HG02678 (cell line): ENCODE results near the gene TRDMT1.

Experiments used
- ATAC-seq: cut with Tn5 transposase; IDR thresholded peaks from one replicate; pipeline ENCODE4 v1.9.1; 2021; ENCODE audit warnings: mild to moderate bottlenecking, moderate library complexity; ENCODE audit not compliant: unreplicated experiment

The TRDMT1 gene

GRCh38 chr10:17178006-17178405 is 23.5 kb downstream of the TRDMT1 start:
- no peak for ATAC-seq

DNA sequence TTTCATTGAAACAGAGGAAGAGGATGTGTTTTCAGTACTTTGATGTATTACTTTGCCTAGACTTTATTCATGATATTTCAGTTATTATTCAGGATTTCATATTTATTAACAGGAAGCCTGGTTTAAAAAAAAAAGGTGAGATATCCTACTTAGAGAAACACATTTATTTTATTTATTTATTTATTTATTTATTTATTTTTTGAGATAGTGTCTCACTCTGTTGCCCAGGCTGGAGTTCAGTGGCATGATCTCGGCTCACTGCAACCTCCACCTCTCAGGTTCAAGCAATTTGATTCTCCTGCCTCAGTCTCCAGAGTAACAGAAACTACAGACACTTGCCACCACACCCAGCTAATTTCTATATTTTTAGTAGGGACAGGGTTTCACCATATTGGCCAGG is 24.5 kb downstream of the TRDMT1 start:
- no peak for ATAC-seq

GRCh38 chr10:17176091-17176490 is 25.4 kb downstream of the TRDMT1 start:
- no peak for ATAC-seq

- no peak for ATAC-seq
Observed at GRCh38 chr10:17175551-17175950, 25.9 kb downstream of the TRDMT1 start.

- ATAC-seq = no peak
Observed at GRCh38 chr10:17174626-17175025, 26.8 kb downstream of the TRDMT1 start.

DNA sequence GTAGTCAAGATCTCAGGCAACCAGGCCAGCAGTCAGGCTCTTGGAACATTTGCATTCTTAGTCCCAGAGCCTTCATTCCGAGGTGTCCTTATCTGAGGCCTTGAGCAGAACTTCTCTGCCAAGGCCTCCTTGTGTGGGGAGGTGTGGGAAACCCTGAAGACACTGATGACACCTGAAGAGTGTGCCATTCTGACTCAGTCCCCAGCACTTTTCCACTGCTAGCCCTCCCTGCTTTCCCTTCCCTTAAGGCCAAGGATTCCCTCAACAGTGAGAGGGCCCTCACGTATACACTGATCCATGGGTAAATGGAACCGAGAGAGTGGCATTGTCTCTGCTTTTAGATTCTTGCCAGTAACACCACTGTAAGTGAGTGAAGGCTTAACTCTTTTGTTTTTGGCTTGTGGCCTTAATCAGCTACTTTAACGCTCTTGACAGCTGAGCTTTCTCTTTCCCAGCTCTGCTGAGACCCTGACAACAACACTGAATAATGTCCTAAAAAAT is 30.3 kb downstream of the TRDMT1 start:
- ATAC-seq = no peak

GRCh38 chr10:17169803-17170202 is 31.7 kb downstream of the TRDMT1 start:
- ATAC-seq = no peak

GRCh38 chr10:17166699-17167098 is 34.8 kb downstream of the TRDMT1 start:
- no peak for ATAC-seq

DNA sequence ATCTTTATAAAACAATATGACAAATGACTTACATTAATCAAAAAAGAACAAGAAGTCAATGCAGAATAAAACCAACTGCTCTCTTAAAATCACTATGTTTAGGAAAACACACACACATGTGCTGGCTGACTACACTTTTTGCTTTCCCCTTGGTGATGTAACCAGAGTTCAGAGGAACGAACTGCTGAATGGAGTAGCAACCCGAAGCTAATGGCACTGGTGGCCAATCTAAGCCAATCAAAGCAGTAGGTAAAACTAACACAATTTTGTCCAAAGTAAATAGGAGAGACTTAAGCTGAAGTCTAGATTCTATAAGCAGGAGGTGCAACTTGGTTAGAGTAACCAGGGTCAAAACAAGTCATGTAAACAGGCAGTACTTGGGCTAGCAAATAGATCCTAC is 38.6 kb downstream of the TRDMT1 start:
- no peak for ATAC-seq

- no peak for ATAC-seq
Observed at GRCh38 chr10:17161775-17162174, 39.7 kb downstream of the TRDMT1 start.

GRCh38 chr10:17157024-17157423 is 44.4 kb downstream of the TRDMT1 start:
- ATAC-seq = no peak

DNA sequence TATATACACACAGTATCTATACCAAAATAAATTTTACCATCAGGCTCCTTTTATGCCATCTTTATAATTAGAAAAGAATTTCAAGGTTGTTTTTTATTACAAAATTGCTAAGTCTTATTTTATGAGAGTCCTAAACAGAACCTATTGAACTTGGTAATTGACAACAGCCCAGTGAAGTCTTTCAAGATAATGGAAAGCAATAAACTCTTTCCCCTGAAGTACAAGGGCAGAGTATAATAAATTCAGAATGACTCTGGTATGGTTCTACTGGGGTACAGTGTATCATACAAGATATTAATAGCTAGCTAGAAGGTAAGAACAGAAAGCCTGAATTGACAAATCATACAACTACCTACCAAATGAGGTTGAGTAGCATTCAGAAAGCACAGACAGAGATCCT is 45.6 kb downstream of the TRDMT1 start:
- ATAC-seq = no peak

DNA sequence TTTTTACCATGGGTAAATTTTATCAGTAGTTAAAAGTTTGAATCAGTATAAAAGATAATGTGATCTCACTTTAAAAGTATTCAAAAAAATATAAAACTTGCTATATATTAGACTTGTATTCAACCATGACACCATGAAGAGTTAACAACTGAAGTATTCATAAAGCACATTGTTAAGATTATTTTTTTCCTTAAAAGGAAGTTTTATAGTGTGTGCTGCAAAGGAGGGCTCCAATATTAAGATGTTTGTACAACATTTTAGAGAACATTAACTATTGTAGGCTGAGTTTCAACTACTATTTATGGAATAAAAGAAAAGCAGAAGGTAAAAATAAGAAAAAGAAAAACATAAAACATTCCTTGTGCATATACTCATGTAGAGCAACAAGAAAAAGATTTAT is 47.4 kb downstream of the TRDMT1 start:
- ATAC-seq = no peak

GRCh38 chr10:17153321-17153720 is 48.2 kb downstream of the TRDMT1 start:
- no peak for ATAC-seq

GRCh38 chr10:17151716-17152115 is 49.8 kb downstream of the TRDMT1 start:
- no peak for ATAC-seq

GRCh38 chr10:17147884-17148489 is 53.5 kb downstream of the TRDMT1 start:
- ATAC-seq = no peak

DNA sequence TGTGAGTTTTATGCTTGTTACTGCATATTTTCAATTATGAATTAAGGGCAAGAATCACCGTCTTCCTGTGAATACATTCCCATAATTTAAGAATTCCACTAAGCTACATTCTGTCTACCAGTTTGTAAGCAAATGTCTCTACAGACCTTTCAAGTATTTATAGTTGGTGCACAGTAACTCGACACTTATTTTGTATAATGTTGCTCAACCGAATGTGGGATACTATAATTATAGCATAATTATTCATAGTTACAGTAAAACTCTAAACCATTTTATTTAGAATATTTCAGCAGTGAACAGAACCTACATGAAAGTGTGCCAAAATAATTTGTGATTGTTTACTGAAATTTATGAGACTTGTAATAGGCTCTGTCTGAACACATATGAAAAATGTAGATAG is 54.6 kb downstream of the TRDMT1 start:
- ATAC-seq = no peak

GRCh38 chr10:17145239-17145638 is 56.2 kb downstream of the TRDMT1 start:
- ATAC-seq = no peak

GRCh38 chr10:17144757-17145156 is 56.7 kb downstream of the TRDMT1 start:
- ATAC-seq = no peak

DNA sequence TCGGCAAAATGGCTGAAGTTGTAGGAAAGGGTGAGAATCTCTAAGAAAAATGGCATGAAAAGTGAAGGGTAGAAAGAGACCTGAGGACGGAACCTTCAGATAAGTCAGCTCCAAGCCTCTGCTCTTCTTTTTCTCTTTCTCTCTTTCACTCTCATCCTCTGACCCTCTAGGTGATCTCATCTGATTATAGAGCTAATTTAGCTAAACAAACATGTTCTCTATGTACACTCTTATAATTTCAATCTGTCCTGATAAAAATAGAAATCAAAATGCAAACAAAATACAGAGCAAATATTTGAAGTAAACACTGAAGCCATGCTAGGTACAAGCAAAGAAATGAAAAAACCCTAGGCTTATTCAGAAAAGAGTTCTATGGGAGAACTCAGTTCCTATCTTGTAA is 57.4 kb downstream of the TRDMT1 start:
- no peak for ATAC-seq

DNA sequence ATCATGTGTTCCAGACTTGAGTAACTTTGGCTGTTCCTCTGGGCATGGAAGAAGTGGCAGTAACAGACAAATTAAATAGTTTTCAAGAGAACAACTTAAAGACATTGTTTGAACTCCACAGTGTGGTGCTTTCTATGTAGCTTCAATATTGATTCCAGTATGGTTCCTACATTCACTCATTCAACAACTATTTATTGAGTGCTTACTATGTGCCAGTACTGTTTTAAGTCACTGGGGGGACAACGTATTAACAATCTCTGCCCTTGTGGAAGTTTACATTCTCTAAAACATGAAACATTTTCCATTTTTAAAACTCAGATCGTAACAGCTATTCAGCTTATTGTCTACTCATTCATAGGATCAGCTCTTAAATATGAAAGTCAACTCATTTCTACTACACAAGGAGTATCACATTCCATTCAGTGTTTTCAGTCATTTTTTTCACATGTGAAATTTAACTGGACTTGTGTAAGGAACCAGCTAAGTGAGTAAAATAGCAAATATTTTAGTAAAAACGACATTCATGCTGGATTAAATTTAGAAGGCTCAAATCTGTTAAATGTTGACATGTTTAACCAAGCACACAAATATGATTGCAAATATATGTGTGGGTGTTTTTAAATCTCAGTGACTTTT is 58.3 kb downstream of the TRDMT1 start:
- no peak for ATAC-seq

GRCh38 chr10:17141504-17142229 is 59.8 kb downstream of the TRDMT1 start:
- ATAC-seq = no peak
